Hepatocyte (in vitro differentiated cells): ENCODE results near the gene RASGRP1.

ENCODE experiments used
- CTCF ChIP-seq: fragments of 200-600 bp; sonication (generic); IDR thresholded peaks from 2 replicates; pipeline ENCODE4 v1.5.1; 2016; ENCODE audit warnings: antibody characterized with exemption, mild to moderate bottlenecking; ENCODE audit not compliant: poor library complexity
- EZH2 ChIP-seq: fragments of 200-600 bp; sonication (generic); IDR thresholded peaks from 2 replicates; pipeline ENCODE4 v1.6.1; 2016; ENCODE audit warnings: antibody characterized with exemption, mild to moderate bottlenecking, borderline replicate concordance
- EZH2phosphoT487 ChIP-seq: fragments of 200-600 bp; sonication (generic); IDR thresholded peaks from one replicate; pipeline ENCODE4 v1.6.1; 2018; ENCODE audit warnings: antibody characterized with exemption, mild to moderate bottlenecking, low read depth, moderate library complexity; ENCODE audit not compliant: unreplicated experiment, severe bottlenecking

- no peak for TF ChIP-seq CTCF
- no peak for TF ChIP-seq EZH2
- no peak for TF ChIP-seq EZH2phosphoT487
These were observed 28.4 kb downstream of the RASGRP1 start for GRCh38 chr15:38536201-38536676.
